Transverse colon (tissue), 4 donors: ENCODE data around the gene PPP6R2.

Experiments used
- POLR2A ChIP-seq: fragments of 450-650 bp; IDR thresholded peaks from one replicate; pipeline ENCODE4 v1.6.1; 2016; ENCODE audit warnings: antibody characterized with exemption, mild to moderate bottlenecking, moderate library complexity
- POLR2AphosphoS5 ChIP-seq, 3 donors: sonication (generic); formaldehyde crosslinking; IDR thresholded peaks; one replicate each; pipeline ENCODE4 v1.6.1; 2016; ENCODE audit warnings: antibody characterized with exemption in 3 of 3
- TF ChIP-seq, protein P1 (sequence below), 5 experiments: fragments of 200-600 bp in 3 of 5; fragments of 450-650 bp in 2 of 5; sonication (generic) in 3 of 5; IDR thresholded peaks; 1 replicate in 2 of 5; 2 replicates in 3 of 5; pipeline ENCODE4 v1.5.1; 2016 to 2017; ENCODE audit warnings: antibody characterized with exemption in 5 of 5, inconsistent platforms in 3 of 5, mild to moderate bottlenecking in 2 of 5, moderate library complexity in 1 of 5

- TF ChIP-seq, protein P1, sequence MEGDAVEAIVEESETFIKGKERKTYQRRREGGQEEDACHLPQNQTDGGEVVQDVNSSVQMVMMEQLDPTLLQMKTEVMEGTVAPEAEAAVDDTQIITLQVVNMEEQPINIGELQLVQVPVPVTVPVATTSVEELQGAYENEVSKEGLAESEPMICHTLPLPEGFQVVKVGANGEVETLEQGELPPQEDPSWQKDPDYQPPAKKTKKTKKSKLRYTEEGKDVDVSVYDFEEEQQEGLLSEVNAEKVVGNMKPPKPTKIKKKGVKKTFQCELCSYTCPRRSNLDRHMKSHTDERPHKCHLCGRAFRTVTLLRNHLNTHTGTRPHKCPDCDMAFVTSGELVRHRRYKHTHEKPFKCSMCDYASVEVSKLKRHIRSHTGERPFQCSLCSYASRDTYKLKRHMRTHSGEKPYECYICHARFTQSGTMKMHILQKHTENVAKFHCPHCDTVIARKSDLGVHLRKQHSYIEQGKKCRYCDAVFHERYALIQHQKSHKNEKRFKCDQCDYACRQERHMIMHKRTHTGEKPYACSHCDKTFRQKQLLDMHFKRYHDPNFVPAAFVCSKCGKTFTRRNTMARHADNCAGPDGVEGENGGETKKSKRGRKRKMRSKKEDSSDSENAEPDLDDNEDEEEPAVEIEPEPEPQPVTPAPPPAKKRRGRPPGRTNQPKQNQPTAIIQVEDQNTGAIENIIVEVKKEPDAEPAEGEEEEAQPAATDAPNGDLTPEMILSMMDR (IDR thresholded peaks at IDR 0.05) = no peak
- TF ChIP-seq POLR2AphosphoS5 (IDR thresholded peaks at IDR 0.05) (no peak), POLR2A (no peak)
These were observed 80.8 kb downstream of the PPP6R2 start for GRCh38 chr22:50423956-50424355.
